Gastroesophageal sphincter (tissue), 4 donors: ENCODE measurements around the gene CUX1. TPM values are rescaled to one million over a fixed set of nuclear protein-coding genes. Genes with fewer than 3 reads are reported as not detected.

ENCODE experiments used
- ATAC-seq: fragments of 150-250 bp; one replicate; pipeline ENCODE4 v1.9.1; 2016; ENCODE audit warnings: mild to moderate bottlenecking, moderate library complexity
- H3K27ac ChIP-seq, 4 donors: fragments of 200-600 bp; sonication (generic) in 3 of 4; 1 replicate in 3 of 4; 2 replicates in 1 of 4; pipeline ENCODE4 v1.5.1; 2016 to 2019
- H3K27me3 ChIP-seq: fragments of 200-600 bp; sonication (generic); one replicate; pipeline ENCODE4 v1.5.1; 2019
- H3K36me3 ChIP-seq, 2 donors: fragments of 200-600 bp; sonication (generic); one replicate each; pipeline ENCODE4 v1.5.1; 2019; ENCODE audit warnings: control low read depth in 1 of 2
- H3K4me1 ChIP-seq, 3 donors: fragments of 200-600 bp; sonication (generic); 1 replicate in 2 of 3; 2 replicates in 1 of 3; pipeline ENCODE4 v1.5.1; 2016 to 2019; ENCODE audit warnings: control low read depth in 2 of 3
- H3K4me3 ChIP-seq, 2 donors: fragments of 200-600 bp; sonication (generic); one replicate each; pipeline ENCODE4 v1.5.1; 2019; ENCODE audit warnings: mild to moderate bottlenecking in 1 of 2, moderate library complexity in 1 of 2
- H3K9me3 ChIP-seq, 3 donors: fragments of 200-600 bp; sonication (generic); one replicate each; pipeline ENCODE4 v1.5.1; 2017 to 2019; ENCODE audit warnings: control low read depth in 2 of 3
- EP300 ChIP-seq: sonication (generic); formaldehyde crosslinking; IDR thresholded peaks from one replicate; pipeline ENCODE4 v1.6.1; 2017; ENCODE audit warnings: antibody characterized with exemption, mild to moderate bottlenecking
- POLR2A ChIP-seq, 2 donors: fragments of 450-650 bp; IDR thresholded peaks; one replicate each; pipeline ENCODE4 v1.6.1; 2017; ENCODE audit warnings: antibody characterized with exemption in 2 of 2, mild to moderate bottlenecking in 2 of 2, moderate library complexity in 1 of 2
- POLR2AphosphoS5 ChIP-seq: sonication (generic); formaldehyde crosslinking; IDR thresholded peaks from one replicate; pipeline ENCODE4 v1.6.1; 2017; ENCODE audit warnings: antibody characterized with exemption
- WGBS, 2 donors: methylation state at CpG; one replicate each; pipeline ENCODE4 v1.1.5; 2018; ENCODE audit warnings: low coverage in 1 of 2; 5-methylcytosine and 5-hydroxymethylcytosine counted together
- total RNA-seq, 4 donors: library from RNA; depleted of rRNA; stranded (reverse); fragments of >200 nt; gene quantifications; one replicate each; pipeline ENCODE4 v1.1.0, GENCODE V29; 2016
- TF ChIP-seq, protein P1 (sequence below), 4 experiments: fragments of 200-600 bp in 2 of 4; fragments of 450-650 bp in 2 of 4; sonication (generic) in 1 of 4; IDR thresholded peaks; one replicate each; pipeline ENCODE4 v1.5.1; 2017 to 2019; ENCODE audit warnings: antibody characterized with exemption in 4 of 4, mild to moderate bottlenecking in 2 of 4, moderate library complexity in 2 of 4

Gene CUX1
- total RNA-seq, 4 donors from 2014 or later, result 84.4 to 134 (median 110) TPM

DNA sequence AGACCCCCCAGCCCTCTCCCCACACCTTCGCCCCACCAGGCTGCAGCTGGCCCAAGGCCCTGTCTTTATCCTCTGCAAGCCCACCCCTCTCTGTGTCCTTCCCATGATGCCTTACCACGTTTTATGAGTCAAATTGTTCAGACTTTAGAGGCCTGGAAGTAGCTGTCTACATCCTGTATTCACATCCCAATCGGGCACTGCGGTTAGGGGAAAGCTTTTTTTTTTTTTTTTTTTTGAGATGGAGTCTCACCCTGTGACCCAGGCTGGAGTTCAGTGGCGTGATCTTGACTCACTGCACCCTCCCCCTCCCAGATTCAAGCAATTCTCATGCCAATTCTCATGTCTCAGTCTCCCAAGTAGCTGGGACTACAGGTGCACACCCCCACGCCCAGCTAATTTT lies 347.7 kb downstream of the CUX1 start:
- Histone ChIP-seq H3K4me1 (peaks cover 0 to 21% (median 0%) of the 10 kb centered on the region in 3 donors), H3K27ac (no peak overlapping the region), H3K9me3 (no peaks in the 10 kb centered on the region), H3K4me3 (no peak overlapping the region), H3K36me3 (peaks cover 0 to 45% of the 10 kb centered on the region in 2 donors), H3K27me3 (no peaks in the 10 kb centered on the region)
- no peak for TF ChIP-seq POLR2AphosphoS5
- no peak for TF ChIP-seq EP300
- no peak for TF ChIP-seq POLR2A (IDR thresholded peaks at IDR 0.05)
- TF ChIP-seq, protein P1, sequence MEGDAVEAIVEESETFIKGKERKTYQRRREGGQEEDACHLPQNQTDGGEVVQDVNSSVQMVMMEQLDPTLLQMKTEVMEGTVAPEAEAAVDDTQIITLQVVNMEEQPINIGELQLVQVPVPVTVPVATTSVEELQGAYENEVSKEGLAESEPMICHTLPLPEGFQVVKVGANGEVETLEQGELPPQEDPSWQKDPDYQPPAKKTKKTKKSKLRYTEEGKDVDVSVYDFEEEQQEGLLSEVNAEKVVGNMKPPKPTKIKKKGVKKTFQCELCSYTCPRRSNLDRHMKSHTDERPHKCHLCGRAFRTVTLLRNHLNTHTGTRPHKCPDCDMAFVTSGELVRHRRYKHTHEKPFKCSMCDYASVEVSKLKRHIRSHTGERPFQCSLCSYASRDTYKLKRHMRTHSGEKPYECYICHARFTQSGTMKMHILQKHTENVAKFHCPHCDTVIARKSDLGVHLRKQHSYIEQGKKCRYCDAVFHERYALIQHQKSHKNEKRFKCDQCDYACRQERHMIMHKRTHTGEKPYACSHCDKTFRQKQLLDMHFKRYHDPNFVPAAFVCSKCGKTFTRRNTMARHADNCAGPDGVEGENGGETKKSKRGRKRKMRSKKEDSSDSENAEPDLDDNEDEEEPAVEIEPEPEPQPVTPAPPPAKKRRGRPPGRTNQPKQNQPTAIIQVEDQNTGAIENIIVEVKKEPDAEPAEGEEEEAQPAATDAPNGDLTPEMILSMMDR (IDR thresholded peaks at IDR 0.05), result no peak
- ATAC-seq, result no peak
- WGBS, 2 donors, result 84 to 87% methylated on average over 3 to 5 of the region's 6 CpGs

DNA sequence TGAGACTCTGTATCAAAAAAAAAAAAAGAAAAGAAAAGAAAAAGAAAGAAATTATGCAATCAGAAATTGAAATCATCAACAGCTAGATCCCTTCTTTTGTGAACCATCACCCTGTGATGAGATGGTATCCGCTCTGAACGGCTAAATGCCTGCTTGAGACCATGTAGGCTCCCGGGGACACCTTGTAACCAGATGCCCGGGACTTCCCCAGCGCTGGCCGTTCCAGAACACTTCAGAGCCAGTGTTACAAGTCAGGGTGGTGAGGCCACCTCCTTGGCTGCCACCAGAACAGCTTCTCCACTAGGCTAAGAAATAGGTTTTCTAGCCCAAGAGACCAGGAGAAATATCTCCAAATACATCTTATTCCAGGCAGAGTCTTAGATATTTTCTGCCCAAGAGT lies 349.8 kb downstream of the CUX1 start:
- TF ChIP-seq POLR2A (IDR thresholded peaks at IDR 0.05) (no peak), POLR2AphosphoS5 (no peak)
- TF ChIP-seq, protein P1 (IDR thresholded peaks at IDR 0.05), result no peak
- Histone ChIP-seq H3K4me1 (peaks cover 0 to 21% (median 0%) of the 10 kb centered on the region in 3 donors), H3K36me3 (peaks cover 0 to 61% of the 10 kb centered on the region in 2 donors), H3K9me3 (no peaks in the 10 kb centered on the region), H3K27me3 (no peaks in the 10 kb centered on the region), H3K27ac (no peak overlapping the region), H3K4me3 (no peak overlapping the region)
- WGBS, 2 donors, result 97 to 100% methylated on average over 3 to 6 of the region's 6 CpGs
- no peak for ATAC-seq

DNA sequence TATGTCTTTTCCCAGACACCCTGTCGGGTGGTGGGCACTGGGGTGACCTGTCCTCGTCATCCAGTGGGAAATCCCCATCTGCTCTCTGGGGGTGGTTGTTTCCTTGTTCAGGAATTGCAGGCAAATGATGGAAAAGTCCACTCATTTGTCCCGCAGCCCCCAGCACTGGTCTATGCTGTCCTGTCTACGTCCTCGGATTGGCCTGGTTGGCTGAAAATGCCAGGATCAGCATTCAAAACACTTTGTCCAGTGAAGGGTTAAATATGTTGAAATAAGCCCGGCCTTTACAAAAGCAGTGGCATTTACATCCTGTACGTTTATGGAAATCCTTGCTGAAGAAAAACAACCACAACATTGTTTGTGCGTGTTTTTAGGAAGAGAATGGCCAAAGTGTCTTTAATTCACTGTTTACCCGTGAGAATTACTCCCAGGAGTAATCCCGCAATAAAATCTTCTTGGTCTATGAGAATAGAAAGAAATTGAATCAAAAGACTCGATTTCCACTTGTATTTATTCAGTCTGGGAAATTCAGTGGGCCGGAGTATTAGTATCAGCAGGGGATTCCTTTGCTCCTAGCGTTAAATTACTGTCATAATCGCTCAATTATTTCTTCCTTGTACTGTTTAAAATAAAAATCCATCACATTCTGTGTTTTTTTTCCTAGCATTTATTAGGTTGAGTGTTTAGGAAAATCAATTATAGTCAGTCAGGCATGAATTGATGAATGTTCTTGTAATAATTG lies 352.4 kb downstream of the CUX1 start:
- Histone ChIP-seq H3K36me3 (peaks cover 0 to 62% of the 10 kb centered on the region in 2 donors), H3K4me1 (peaks cover 0 to 21% (median 0%) of the 10 kb centered on the region in 3 donors), H3K27me3 (no peaks in the 10 kb centered on the region), H3K4me3 (no peak overlapping the region), H3K27ac (peak overlapping the region in 3 of 4 donors; percentile 32 to 53 (median 35)), H3K9me3 (no peaks in the 10 kb centered on the region)
- 42 to 61% methylated on average over 8 to 11 of the region's 14 CpGs for WGBS, 2 donors
- no peak for TF ChIP-seq POLR2AphosphoS5
- TF ChIP-seq, protein P1 (IDR thresholded peaks at IDR 0.05), result no peak
- TF ChIP-seq POLR2A (IDR thresholded peaks at IDR 0.05), result no peak
- no peak for TF ChIP-seq EP300
- no peak for ATAC-seq

- Histone ChIP-seq H3K4me1 (peaks cover 0 to 21% (median 0%) of the 10 kb centered on the region in 3 donors), H3K4me3 (peak overlapping the region in 1 of 2 donors; percentile 3), H3K27me3 (no peaks in the 10 kb centered on the region), H3K9me3 (no peaks in the 10 kb centered on the region), H3K36me3 (peaks cover 0 to 65% of the 10 kb centered on the region in 2 donors), H3K27ac (peak overlapping the region in 2 of 4 donors; percentile 32 to 53)
- TF ChIP-seq, protein P1 (IDR thresholded peaks at IDR 0.05), result no peak
- TF ChIP-seq EP300 (no peak), POLR2A (IDR thresholded peaks at IDR 0.05) (no peak), POLR2AphosphoS5 (no peak)
- ATAC-seq, result no peak
- WGBS, 2 donors, result 49 to 80% methylated on average over 10 to 12 of the region's 22 CpGs
Observed at GRCh38 chr7:102170393-102170970, 353.1 kb downstream of the CUX1 start.

- no peak overlapping the region for H3K27ac ChIP-seq
Observed at GRCh38 chr7:102173669-102174068, 356.2 kb downstream of the CUX1 start.

More at GRCh38 chr7:102173669-102174068, 356.2 kb downstream of the CUX1 start:
- ATAC-seq, result no peak
- WGBS, 2 donors, result 20 to 100% methylated on average over 1 to 2 of the region's 13 CpGs
- no peaks in the 10 kb centered on the region for H3K9me3 ChIP-seq
- H3K4me3 ChIP-seq, result no peak overlapping the region
- H3K4me1 ChIP-seq, result peaks cover 0 to 14% (median 0%) of the 10 kb centered on the region in 3 donors
- no peak for TF ChIP-seq POLR2A (IDR thresholded peaks at IDR 0.05)
- TF ChIP-seq EP300, result no peak
- TF ChIP-seq, protein P1 (IDR thresholded peaks at IDR 0.05), result no peak
- TF ChIP-seq POLR2AphosphoS5, result no peak
- no peaks in the 10 kb centered on the region for H3K27me3 ChIP-seq
- peaks cover 0 to 69% of the 10 kb centered on the region in 2 donors for H3K36me3 ChIP-seq
